HepG2 (cell line): ENCODE data around the gene DDX24. TPM values are rescaled to one million over a fixed set of nuclear protein-coding genes. Genes with fewer than 3 reads are reported as not detected.

Experiments
- ATAC-seq: fragments of 200-7000 bp; cut with Tn5 transposase; 3 replicates; pipeline ENCODE4 v1.9.1; 2020; ENCODE audit warnings: mild to moderate bottlenecking, moderate library complexity
- BruUV-seq: library from RNA; stranded (reverse); fragments of 400-500 nt; replicated peaks from 2 replicates; lab custom pipeline; 2021; lab: Mats Ljungman, UMichigan
- CTCF ChIA-PET: fragments of 300-600 bp; formaldehyde crosslinking; extraction: SDS; loops from one replicate; lab custom pipeline; 2021; ENCODE audit warnings: low total read pairs, inconsistent platforms, low intra/inter-chr PET ratio; lab: Yijun Ruan, JAX
- POLR2A ChIA-PET: fragments of 350-600 bp; sonication (Branson Sonifier 250); formaldehyde crosslinking; loops from one replicate; lab custom pipeline; 2020; ENCODE audit warnings: antibody characterized with exemption, inconsistent platforms; lab: Yijun Ruan, JAX
- DNase-seq: peaks from one replicate; pipeline ENCODE4 v3.0.0-alpha.2; 2015; ENCODE audit warnings: low spot score
- FAIRE-seq: peaks from 3 replicates; lab custom pipeline; 2011; peaks lifted over from hg19 to GRCh38; lab: Jason Lieb, UNC
- H2AFZ ChIP-seq: one replicate; pipeline ENCODE4 v1.6.1; 2011; ENCODE audit warnings: low read length, inconsistent platforms
- H3K27ac ChIP-seq: fragments of 300-600 bp; 3 replicates; pipeline ENCODE4 v1.8.0; 2011; ENCODE audit warnings: mixed run types, mild to moderate bottlenecking, mixed read lengths, low read length, inconsistent platforms; ENCODE audit not compliant: insufficient read depth; ENCODE audit errors: extremely low read length
- H3K27me3 ChIP-seq, 2 experiments: fragments of 200-600 bp in 1 of 2; 2 replicates in 1 of 2; 3 replicates in 1 of 2; pipeline versions ENCODE4 v1.6.0 to v1.8.0; 2011; ENCODE audit warnings: low read length in 2 of 2, mild to moderate bottlenecking in 2 of 2, moderate library complexity in 2 of 2, inconsistent platforms in 1 of 2; ENCODE audit not compliant: insufficient read depth in 2 of 2, control insufficient read depth in 1 of 2
- H3K36me3 ChIP-seq, 2 experiments: fragments of 200-600 bp in 1 of 2; replicated peaks in 1 of 2; 2 replicates in 1 of 2; 3 replicates in 1 of 2; pipeline versions ENCODE4 v1.5.1 to v1.8.0; 2011; ENCODE audit warnings: low read length in 2 of 2, inconsistent platforms in 1 of 2; ENCODE audit not compliant: insufficient read depth in 2 of 2, control insufficient read depth in 1 of 2
- H3K4me1 ChIP-seq: 2 replicates; pipeline ENCODE4 v1.5.1; 2012; ENCODE audit warnings: low read length, inconsistent platforms; ENCODE audit not compliant: insufficient read depth
- H3K4me2 ChIP-seq: 2 replicates; pipeline ENCODE4 v1.6.0; 2011; ENCODE audit warnings: low read depth, low read length, inconsistent platforms
- H3K4me3 ChIP-seq, 3 experiments: fragments of 200-600 bp in 1 of 3; sonication (generic), shearing (Covaris generic) in 1 of 3; replicated peaks in 1 of 3; 2 replicates each; pipeline ENCODE4 v1.5.1; 2011 to 2016; ENCODE audit warnings: low read length in 3 of 3, inconsistent platforms in 2 of 3, low read depth in 2 of 3, mild to moderate bottlenecking in 2 of 3, control low read depth in 1 of 3, mixed read lengths in 1 of 3; ENCODE audit not compliant: insufficient read depth in 1 of 3
- H3K79me2 ChIP-seq: one replicate; pipeline ENCODE4 v1.6.1; 2011; ENCODE audit warnings: low read length, inconsistent platforms; ENCODE audit not compliant: insufficient read depth
- H3K9ac ChIP-seq: 2 replicates; pipeline ENCODE4 v1.6.0; 2011; ENCODE audit warnings: mild to moderate bottlenecking, low read depth, low read length, inconsistent platforms; ENCODE audit not compliant: insufficient read depth
- H3K9me3 ChIP-seq: 2 replicates; pipeline ENCODE4 v1.5.1; 2012; ENCODE audit warnings: mild to moderate bottlenecking, low read length
- H4K20me1 ChIP-seq: 2 replicates; pipeline ENCODE4 v1.6.0; 2011; ENCODE audit warnings: inconsistent platforms, mild to moderate bottlenecking, low read length, moderate library complexity; ENCODE audit not compliant: insufficient read depth
- ATF7 ChIP-seq, 2 experiments: fragments of 450-650 bp in 1 of 2; sonication (generic) in 1 of 2; formaldehyde crosslinking in 1 of 2; IDR thresholded peaks; 2 replicates each; pipeline versions ENCODE4 v1.4.0 to v1.6.1; 2016 to 2020; ENCODE audit warnings: antibody characterized with exemption in 1 of 2, mild to moderate bottlenecking in 1 of 2, missing genetic modification reagents in 1 of 2
- ELF4 ChIP-seq: sonication (generic); formaldehyde crosslinking; IDR thresholded peaks from 2 replicates; pipeline ENCODE4 v1.5.0; 2020; ENCODE audit warnings: missing genetic modification reagents, mild to moderate bottlenecking, moderate library complexity, borderline replicate concordance
- HNRNPH1 ChIP-seq: fragments of 200-400 bp; formaldehyde crosslinking; optimal IDR thresholded peaks from 2 replicates; pipeline ENCODE3; 2017; ENCODE audit warnings: mild to moderate bottlenecking, low read depth, low read length
- KDM5A ChIP-seq: fragments of 200-600 bp; sonication (generic); IDR thresholded peaks from 2 replicates; pipeline ENCODE4 v1.7.0; 2018; ENCODE audit warnings: antibody characterized with exemption, mild to moderate bottlenecking, low read length, borderline replicate concordance
- RARA ChIP-seq: IDR thresholded peaks from 2 replicates; pipeline ENCODE4 v1.6.1; 2016; ENCODE audit warnings: missing genetic modification reagents, missing compliant biosample characterization
- ZFP36 ChIP-seq: fragments of 150-350 bp; IDR thresholded peaks from 2 replicates; pipeline ENCODE4 v1.6.1; 2018; ENCODE audit warnings: borderline replicate concordance, low read length, low read depth; ENCODE audit not compliant: partially characterized antibody
- ZNF761 ChIP-seq: sonication (generic); formaldehyde crosslinking; conservative IDR thresholded peaks from 2 replicates; pipeline ENCODE4 v1.4.0; 2020; ENCODE audit warnings: mild to moderate bottlenecking, missing genetic modification reagents
- WGBS: methylation state at CpG from one replicate; pipeline ENCODE4 v1.1.6; 2017; ENCODE audit warnings: low lambda C conversion rate; 5-methylcytosine and 5-hydroxymethylcytosine counted together
- in situ Hi-C: cut with HindIII; loops from 2 replicates; pipeline ENCODE4 v1.10.0; 2017; ENCODE audit warnings: low pct_unique_long_range_greater_than_20kb; ENCODE audit not compliant: extremely low pct_ligation_motif_present
- intact Hi-C: fragments of 100-400 bp; cut with micrococcal nuclease; formaldehyde crosslinking; loops from one replicate; pipeline ENCODE4 v1.10.0; 2022; ENCODE audit not compliant: unreplicated experiment
- polyA plus RNA-seq, 8 experiments: library from polyadenylated mRNA; depleted of rRNA in 3 of 8; stranded (reverse) in 7 of 8; unstranded in 1 of 8; fragments of >200 nt; fragmentation: Illumina TruSeq in 4 of 8; extraction: Trizol in 4 of 8; gene quantifications; 2 replicates each; pipeline versions ENCODE4 v1.2.1 to v1.2.3, GENCODE V29; 2011 to 2016; ENCODE audit warnings: low read depth in 4 of 8, missing spikeins in 1 of 8, mixed read lengths in 1 of 8; ENCODE audit not compliant: insufficient read depth in 1 of 8
- total RNA-seq, 5 experiments: library from RNA; depleted of rRNA; stranded (reverse); fragments of >200 nt; fragmentation: Illumina TruSeq; extraction: Trizol; gene quantifications; 2 replicates each; pipeline ENCODE4 v1.2.3, GENCODE V29; 2016; ENCODE audit warnings: low read depth in 1 of 5
- TF ChIP-seq, protein P1 (sequence below): IDR thresholded peaks from 2 replicates; pipeline ENCODE4 v1.6.1; 2016; ENCODE audit warnings: control low read depth

The DDX24 gene
- total and polyA plus RNA-seq, 2 of the 13 experiments (the other 11 are each of a cell fraction or from before 2014, with no cell fraction given), result 67.3 to 149 TPM

DNA sequence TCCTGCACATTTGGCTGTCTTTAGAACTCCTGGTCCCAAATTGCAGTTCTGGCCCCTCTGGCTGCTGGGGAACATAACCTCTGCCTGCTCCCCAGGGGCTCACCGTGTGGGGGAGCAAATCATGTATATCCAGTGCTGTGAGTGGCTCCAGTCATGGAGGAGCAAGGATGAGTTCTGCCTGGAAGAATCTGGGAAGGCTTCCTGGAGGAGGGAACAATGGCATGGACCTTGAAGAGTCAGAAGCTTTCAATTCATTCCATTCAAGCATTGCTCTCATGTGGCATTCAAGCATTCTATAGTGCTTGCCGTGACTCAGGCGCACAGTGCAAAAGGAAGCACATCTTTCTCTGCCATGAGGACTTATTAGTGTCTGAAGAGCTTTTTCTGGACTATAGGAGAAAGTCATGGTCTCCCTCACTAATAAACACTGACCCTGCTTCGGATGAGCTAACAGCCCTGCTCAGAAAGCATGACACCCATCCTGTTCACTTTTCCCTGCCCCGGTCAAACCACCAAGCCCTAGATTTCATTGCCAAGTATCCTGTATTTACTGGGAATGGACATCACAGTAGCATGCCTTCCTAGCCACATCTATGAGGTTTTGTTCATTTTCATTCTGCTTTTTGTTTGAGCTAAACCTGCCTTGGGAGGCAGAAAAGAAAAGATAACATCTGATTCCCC, 33.0 kb upstream of the DDX24 start:
- H3K4me2 ChIP-seq, result no peak overlapping the region; the same call in 1 of the 2 replicates
- 90% methylated on average over 1 of the region's 5 CpGs for WGBS
- no peaks in the 10 kb centered on the region for H4K20me1 ChIP-seq
- ATAC-seq, result no peak
- H2AFZ ChIP-seq, result no peak overlapping the region
- FAIRE-seq, result no peak
- CTCF ChIA-PET, result no interaction called here
- in situ Hi-C loops, result no loop called here
- BruUV-seq, result no TSS peak
- no peak for DNase-seq
- no peak overlapping the region for H3K27ac ChIP-seq
- no peaks in the 10 kb centered on the region for H3K9me3 ChIP-seq
- peaks cover 2 to 22% of the 10 kb centered on the region in 2 experiments; a peak in 2 of 5 replicates for H3K27me3 ChIP-seq
- TF ChIP-seq ZFP36 (peak; percentile 60), KDM5A (no peak)
- no peak overlapping the region for H3K4me3 ChIP-seq
- peaks cover 56% of the 10 kb centered on the region for H3K4me1 ChIP-seq
- intact Hi-C loops, result no loop called here
- POLR2A ChIA-PET, result no interaction called here
- no peak overlapping the region for H3K9ac ChIP-seq
- H3K79me2 ChIP-seq, result no peaks in the 10 kb centered on the region
- H3K36me3 ChIP-seq, result no peaks in the 10 kb centered on the region

DNA sequence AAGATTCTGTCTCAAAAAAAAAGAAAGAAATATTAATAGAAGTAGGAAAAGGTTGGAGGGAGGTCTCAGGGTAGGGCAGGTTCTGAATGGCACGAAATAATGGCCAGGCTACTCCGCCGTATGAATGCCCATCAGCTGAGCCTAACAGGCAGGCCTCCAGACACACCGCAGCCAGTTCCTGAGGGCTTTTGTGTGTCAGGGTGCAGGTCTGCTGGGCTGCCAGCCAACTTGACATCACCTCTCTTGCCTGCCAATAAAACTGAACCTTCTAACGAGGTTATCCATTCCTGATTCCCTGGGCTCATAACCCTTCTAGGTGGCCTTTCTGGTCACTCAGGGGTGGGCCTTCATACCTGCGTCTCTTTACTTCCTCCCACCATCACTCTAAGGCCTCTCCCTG, 32.5 kb upstream of the DDX24 start:
- ChIA-PET POLR2A (no interaction called here), CTCF (no interaction called here)
- Histone ChIP-seq H2AFZ (no peak overlapping the region), H3K4me2 (no peak overlapping the region), H3K4me1 (peaks cover 61% of the 10 kb centered on the region), H4K20me1 (no peaks in the 10 kb centered on the region), H3K79me2 (no peaks in the 10 kb centered on the region), H3K27ac (no peak overlapping the region), H3K36me3 (no peaks in the 10 kb centered on the region), H3K4me3 (no peak overlapping the region), H3K9ac (no peak overlapping the region), H3K9me3 (no peaks in the 10 kb centered on the region), H3K27me3 (peaks cover 2 to 22% of the 10 kb centered on the region in 2 experiments; a peak in 2 of 5 replicates)
- FAIRE-seq (no peak), ATAC-seq (peak; percentile 15; the same call in 1 of the 3 replicates), DNase-seq (no peak)
- no peak for TF ChIP-seq ATF7 (IDR thresholded peaks at IDR 0.05)
- no peak for TF ChIP-seq ATF7 (CRISPR knock-in tag; IDR thresholded peaks at IDR 0.05)
- TF ChIP-seq RARA (CRISPR knock-in tag), result no peak
- TF ChIP-seq, protein P1, sequence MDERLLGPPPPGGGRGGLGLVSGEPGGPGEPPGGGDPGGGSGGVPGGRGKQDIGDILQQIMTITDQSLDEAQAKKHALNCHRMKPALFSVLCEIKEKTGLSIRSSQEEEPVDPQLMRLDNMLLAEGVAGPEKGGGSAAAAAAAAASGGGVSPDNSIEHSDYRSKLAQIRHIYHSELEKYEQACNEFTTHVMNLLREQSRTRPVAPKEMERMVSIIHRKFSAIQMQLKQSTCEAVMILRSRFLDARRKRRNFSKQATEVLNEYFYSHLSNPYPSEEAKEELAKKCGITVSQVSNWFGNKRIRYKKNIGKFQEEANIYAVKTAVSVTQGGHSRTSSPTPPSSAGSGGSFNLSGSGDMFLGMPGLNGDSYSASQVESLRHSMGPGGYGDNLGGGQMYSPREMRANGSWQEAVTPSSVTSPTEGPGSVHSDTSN, result no peak
- TF ChIP-seq ZNF761 (CRISPR knock-in tag), result no peak
- TF ChIP-seq HNRNPH1, result no peak
- no peak for TF ChIP-seq ELF4 (CRISPR knock-in tag)
- 59% methylated on average over 5 of the region's 6 CpGs for WGBS
- in situ Hi-C loops, result no loop called here
- intact Hi-C loops, result no loop called here
- BruUV-seq, result no TSS peak
